Activated CD4-positive, alpha-beta T cell treated with anti-CD3 and anti-CD28 coated beads for 1 hour (primary cell): ENCODE results near the gene MAMDC2.

Source experiments
- DNase-seq: peaks from one replicate; pipeline ENCODE4 v3.0.0-alpha.2; 2020

Gene MAMDC2

GRCh38 chr9:70066418-70066817, 22.8 kb downstream of the MAMDC2 start:
- DNase-seq = no peak

- no peak for DNase-seq
These were observed 23.2 kb downstream of the MAMDC2 start for GRCh38 chr9:70066874-70067273.

- no peak for DNase-seq
These were observed 26.1 kb downstream of the MAMDC2 start for GRCh38 chr9:70069704-70070103.

- DNase-seq = no peak
These were observed 29.5 kb downstream of the MAMDC2 start for GRCh38 chr9:70073193-70073592.

- DNase-seq = no peak
These were observed 30.1 kb downstream of the MAMDC2 start for GRCh38 chr9:70073756-70074155.

GRCh38 chr9:70076678-70077077, 33.0 kb downstream of the MAMDC2 start:
- DNase-seq = no peak

GRCh38 chr9:70079417-70080037, 35.9 kb downstream of the MAMDC2 start:
- no peak for DNase-seq

GRCh38 chr9:70080481-70081119, 37.0 kb downstream of the MAMDC2 start:
- no peak for DNase-seq

- no peak for DNase-seq
These were observed 37.5 kb downstream of the MAMDC2 start for GRCh38 chr9:70081120-70081495.

- no peak for DNase-seq
These were observed 39.8 kb downstream of the MAMDC2 start for GRCh38 chr9:70083429-70083828.

GRCh38 chr9:70085241-70085640, 41.6 kb downstream of the MAMDC2 start:
- no peak for DNase-seq

- DNase-seq = no peak
These were observed 47.5 kb downstream of the MAMDC2 start for GRCh38 chr9:70091103-70091502.

- DNase-seq = no peak
These were observed 47.9 kb downstream of the MAMDC2 start for GRCh38 chr9:70091572-70091971.

GRCh38 chr9:70092190-70092589, 48.5 kb downstream of the MAMDC2 start:
- no peak for DNase-seq

- DNase-seq = no peak
These were observed 49.4 kb downstream of the MAMDC2 start for GRCh38 chr9:70093095-70093494.

GRCh38 chr9:70093944-70094343, 50.3 kb downstream of the MAMDC2 start:
- no peak for DNase-seq

GRCh38 chr9:70094747-70095146, 51.1 kb downstream of the MAMDC2 start:
- DNase-seq = no peak

- no peak for DNase-seq
These were observed 53.5 kb downstream of the MAMDC2 start for GRCh38 chr9:70097187-70097586.

GRCh38 chr9:70100362-70100761, 56.7 kb downstream of the MAMDC2 start:
- DNase-seq = no peak

- no peak for DNase-seq
These were observed 57.6 kb downstream of the MAMDC2 start for GRCh38 chr9:70101265-70101664.

GRCh38 chr9:70105147-70105546, 61.5 kb downstream of the MAMDC2 start:
- no peak for DNase-seq

- DNase-seq = no peak
These were observed 62.9 kb downstream of the MAMDC2 start for GRCh38 chr9:70106571-70106970.

GRCh38 chr9:70107558-70107957, 63.9 kb downstream of the MAMDC2 start:
- no peak for DNase-seq

GRCh38 chr9:70108181-70108580, 64.5 kb downstream of the MAMDC2 start:
- no peak for DNase-seq
